ENCODE measurements around the gene MPL.

DNA sequence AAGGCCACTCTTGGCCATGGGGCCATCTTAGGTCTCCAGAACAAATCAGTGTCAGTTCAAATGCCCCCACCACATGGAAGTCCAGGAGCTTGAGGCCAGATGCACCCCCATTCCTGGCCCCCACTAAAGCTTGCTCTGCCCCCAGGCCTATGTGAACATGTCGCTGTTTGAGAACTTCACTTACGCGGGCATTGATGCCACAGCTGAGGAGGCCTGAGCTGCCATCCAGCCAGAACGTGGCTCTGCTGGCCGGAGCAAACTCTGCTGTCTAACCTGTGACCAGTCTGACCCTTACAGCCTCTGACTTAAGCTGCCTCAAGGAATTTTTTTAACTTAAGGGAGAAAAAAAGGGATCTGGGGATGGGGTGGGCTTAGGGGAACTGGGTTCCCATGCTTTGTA, 15.1 kb upstream of the MPL start:
- TF ChIP-seq EZH2phosphoT487 (IDR thresholded peaks at IDR 0.05; ENCODE audit: insufficient read depth, low read depth) (no peak), EZH2 (IDR thresholded peaks at IDR 0.05; ENCODE audit: insufficient read depth, poor library complexity, severe bottlenecking) (no peak)

Measured in GM23248 (cell line).